ENCODE results near the gene MACROH2A2.

The MACROH2A2 gene

DNA sequence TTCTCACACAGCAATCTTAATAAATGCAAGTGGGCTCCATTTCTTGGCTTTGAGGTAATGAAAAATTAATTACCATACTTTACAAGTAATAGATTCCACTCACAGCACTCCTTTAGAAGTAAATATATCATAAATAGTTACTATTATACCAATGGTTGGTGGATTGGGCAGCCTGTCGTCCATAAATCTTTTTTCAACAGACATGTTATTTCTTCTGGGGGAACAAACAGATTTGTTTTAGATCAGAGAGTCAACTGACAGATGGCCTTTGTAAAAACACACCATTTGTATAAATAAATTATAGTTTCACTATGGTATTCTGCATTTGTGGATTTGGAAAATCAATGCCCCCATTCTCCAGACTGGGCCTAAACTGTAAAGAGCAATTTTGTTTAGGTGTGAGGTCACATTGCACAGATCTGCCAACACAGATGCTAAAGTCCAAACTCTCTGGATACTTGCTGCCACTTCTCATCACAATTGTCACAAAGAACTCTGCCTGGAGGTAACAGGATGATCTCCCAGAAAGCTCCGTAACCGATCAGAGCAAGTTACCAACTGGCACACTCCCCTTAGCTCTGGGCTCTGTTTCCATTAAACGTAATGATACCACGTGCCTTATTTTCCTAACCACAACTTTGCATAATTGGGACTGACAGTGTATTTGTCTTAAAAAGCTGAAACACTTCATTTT lies 4.5 kb upstream of the MACROH2A2 start:
- no peak overlapping the region for H3K27ac ChIP-seq (ENCODE audit: low read depth, low read length)
- peaks cover 0 to 14% (median 12%) of the 10 kb centered on the region in 5 donors for H3K4me1 ChIP-seq (ENCODE audit: control insufficient read depth in 5 of 5, insufficient read depth in 5 of 5, low read length in 5 of 5)
- no peak overlapping the region for H3K4me3 ChIP-seq (ENCODE audit: low read depth in 1 of 5, low read length in 5 of 5)
- H3K9me3 ChIP-seq (ENCODE audit: control insufficient read depth in 5 of 5, low read length in 5 of 5): no peaks in the 10 kb centered on the region
- H3K36me3 ChIP-seq (ENCODE audit: control insufficient read depth in 5 of 5, insufficient read depth in 5 of 5, low read length in 5 of 5): no peaks in the 10 kb centered on the region
- H3K9ac ChIP-seq (ENCODE audit: low read length in 5 of 5): no peak overlapping the region
- H3K27me3 ChIP-seq (ENCODE audit: control insufficient read depth in 5 of 5, insufficient read depth in 4 of 5, low read length in 5 of 5): peaks cover 0 to 10% (median 0%) of the 10 kb centered on the region in 5 donors

DNA sequence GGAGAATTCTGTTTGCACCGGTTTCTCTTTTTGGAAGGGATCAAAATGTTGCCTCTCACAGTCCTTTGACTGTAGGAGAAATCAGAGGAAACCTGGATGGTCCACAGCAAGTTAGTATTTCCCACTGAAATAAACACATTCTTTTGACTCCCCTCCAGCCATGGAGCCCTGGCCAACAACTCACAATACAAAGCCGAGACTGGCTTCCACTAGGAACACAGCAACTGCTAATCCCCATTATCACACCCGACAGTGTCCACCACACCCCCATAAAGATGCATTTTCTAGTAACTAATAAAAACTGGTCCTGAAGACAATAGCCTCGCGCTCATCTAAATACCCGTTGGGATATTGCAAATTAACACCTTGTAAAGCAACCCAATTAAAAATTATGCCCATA lies 798 bp upstream of the MACROH2A2 start:
- H3K27me3 ChIP-seq (ENCODE audit: control insufficient read depth in 5 of 5, insufficient read depth in 4 of 5, low read length in 5 of 5): peaks cover 0 to 10% (median 0%) of the 10 kb centered on the region in 5 donors
- H3K4me3 ChIP-seq (ENCODE audit: low read depth in 1 of 5, low read length in 5 of 5): peak overlapping the region in 3 of 5 donors; percentile 67 to 85 (median 68)
- H3K9me3 ChIP-seq (ENCODE audit: control insufficient read depth in 5 of 5, low read length in 5 of 5): no peaks in the 10 kb centered on the region
- no peak overlapping the region for H3K27ac ChIP-seq (ENCODE audit: low read depth, low read length)
- no peaks in the 10 kb centered on the region for H3K36me3 ChIP-seq (ENCODE audit: control insufficient read depth in 5 of 5, insufficient read depth in 5 of 5, low read length in 5 of 5)
- no peak overlapping the region for H3K9ac ChIP-seq (ENCODE audit: low read length in 5 of 5)
- H3K4me1 ChIP-seq (ENCODE audit: control insufficient read depth in 5 of 5, insufficient read depth in 5 of 5, low read length in 5 of 5): peaks cover 0 to 23% (median 19%) of the 10 kb centered on the region in 5 donors

DNA sequence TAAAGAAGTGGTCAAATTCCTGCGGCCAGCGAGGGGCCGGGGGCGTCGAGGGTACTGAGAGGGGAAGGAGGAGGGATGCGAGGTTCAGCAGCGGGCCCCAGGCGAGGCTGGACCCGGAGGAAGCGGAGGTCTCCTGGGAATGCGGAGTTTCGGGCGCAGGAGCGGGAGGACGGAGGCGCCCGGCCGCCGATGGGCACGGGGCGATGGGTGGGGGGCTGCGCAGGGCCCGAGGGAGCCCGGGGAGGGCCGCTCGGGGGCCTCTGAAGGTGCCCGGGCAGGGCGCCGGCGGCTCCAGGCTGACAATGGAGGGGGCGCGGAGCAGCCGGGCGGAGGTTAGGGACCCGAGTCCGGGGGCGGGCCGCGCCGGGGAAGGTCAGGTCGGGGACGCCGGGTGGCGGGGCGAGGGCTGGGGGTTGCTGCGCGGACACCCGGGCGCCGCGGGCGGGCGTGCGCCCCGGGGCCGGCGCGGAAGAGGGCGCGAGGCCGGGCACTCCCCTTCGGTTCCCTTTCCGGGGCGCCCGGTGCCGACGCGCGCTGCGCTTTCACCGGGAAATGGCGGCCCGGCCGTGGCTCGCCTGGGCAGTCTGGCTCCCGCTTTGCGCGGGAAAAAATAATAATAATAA lies 683 bp downstream of the MACROH2A2 start:
- H3K4me3 ChIP-seq (ENCODE audit: low read depth in 1 of 5, low read length in 5 of 5): peak overlapping the region in 4 of 5 donors; percentile 62 to 85 (median 71)
- peaks cover 0 to 23% (median 19%) of the 10 kb centered on the region in 5 donors for H3K4me1 ChIP-seq (ENCODE audit: control insufficient read depth in 5 of 5, insufficient read depth in 5 of 5, low read length in 5 of 5)
- H3K9ac ChIP-seq (ENCODE audit: low read length in 5 of 5): peak overlapping the region in 3 of 5 donors; percentile 18 to 57 (median 56)
- H3K36me3 ChIP-seq (ENCODE audit: control insufficient read depth in 5 of 5, insufficient read depth in 5 of 5, low read length in 5 of 5): no peaks in the 10 kb centered on the region
- H3K27ac ChIP-seq (ENCODE audit: low read depth, low read length): no peak overlapping the region
- H3K27me3 ChIP-seq (ENCODE audit: control insufficient read depth in 5 of 5, insufficient read depth in 4 of 5, low read length in 5 of 5): peaks cover 0 to 10% (median 0%) of the 10 kb centered on the region in 5 donors
- no peaks in the 10 kb centered on the region for H3K9me3 ChIP-seq (ENCODE audit: control insufficient read depth in 5 of 5, low read length in 5 of 5)

DNA sequence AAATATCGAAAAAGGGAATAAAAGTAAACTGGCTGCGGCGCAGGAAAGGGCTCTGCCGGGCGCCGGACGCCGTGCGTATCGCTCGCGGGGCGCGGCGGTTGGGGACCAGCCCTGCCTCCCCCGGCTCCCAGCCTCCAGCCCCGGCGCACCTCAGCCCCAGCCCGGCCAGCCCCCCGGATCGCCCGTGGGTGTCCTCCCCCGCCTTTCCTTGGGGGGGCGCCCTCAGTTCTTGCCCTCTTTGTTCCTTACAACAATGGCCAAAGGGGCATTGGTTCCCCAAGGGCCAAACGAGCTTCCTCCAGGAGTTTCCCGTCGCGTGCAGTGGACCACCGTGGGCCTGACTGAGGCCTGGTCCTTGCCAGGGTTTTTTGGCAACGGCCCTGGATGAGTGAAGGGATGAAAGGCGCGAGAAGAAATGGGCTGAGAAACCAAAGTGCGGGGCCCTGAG lies 1.2 kb downstream of the MACROH2A2 start:
- H3K4me3 ChIP-seq (ENCODE audit: low read depth in 1 of 5, low read length in 5 of 5): peak overlapping the region; percentile 55 to 85 (median 67)
- peaks cover 0 to 10% (median 0%) of the 10 kb centered on the region in 5 donors for H3K27me3 ChIP-seq (ENCODE audit: control insufficient read depth in 5 of 5, insufficient read depth in 4 of 5, low read length in 5 of 5)
- no peak overlapping the region for H3K27ac ChIP-seq (ENCODE audit: low read depth, low read length)
- H3K9me3 ChIP-seq (ENCODE audit: control insufficient read depth in 5 of 5, low read length in 5 of 5): no peaks in the 10 kb centered on the region
- peaks cover 0 to 23% (median 19%) of the 10 kb centered on the region in 5 donors for H3K4me1 ChIP-seq (ENCODE audit: control insufficient read depth in 5 of 5, insufficient read depth in 5 of 5, low read length in 5 of 5)
- H3K36me3 ChIP-seq (ENCODE audit: control insufficient read depth in 5 of 5, insufficient read depth in 5 of 5, low read length in 5 of 5): no peaks in the 10 kb centered on the region
- H3K9ac ChIP-seq (ENCODE audit: low read length in 5 of 5): no peak overlapping the region

DNA sequence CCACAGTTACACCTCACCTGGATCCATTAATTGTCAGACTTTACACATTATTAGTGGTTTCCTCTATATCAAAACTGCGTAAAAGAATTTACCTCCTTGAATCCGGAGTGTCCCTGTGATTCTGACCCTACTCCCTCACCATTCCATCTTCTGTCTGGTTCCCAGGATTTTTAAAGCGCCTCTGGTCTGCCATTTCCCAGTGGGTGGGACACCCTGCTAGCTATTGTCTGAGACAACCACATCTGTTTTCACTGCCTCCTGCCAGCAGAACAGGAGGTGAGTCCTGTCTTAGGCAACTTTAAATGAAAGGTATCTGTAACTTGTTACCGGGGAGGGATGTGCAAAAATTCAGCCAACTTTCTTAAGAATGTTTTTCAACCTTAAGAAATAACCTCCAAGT lies 2.3 kb downstream of the MACROH2A2 start:
- Histone ChIP-seq H3K27me3 (ENCODE audit: control insufficient read depth in 5 of 5, insufficient read depth in 4 of 5, low read length in 5 of 5) (peaks cover 0 to 10% (median 0%) of the 10 kb centered on the region in 5 donors), H3K9ac (ENCODE audit: low read length in 5 of 5) (no peak overlapping the region), H3K27ac (ENCODE audit: low read depth, low read length) (no peak overlapping the region), H3K9me3 (ENCODE audit: control insufficient read depth in 5 of 5, low read length in 5 of 5) (no peaks in the 10 kb centered on the region), H3K36me3 (ENCODE audit: control insufficient read depth in 5 of 5, insufficient read depth in 5 of 5, low read length in 5 of 5) (no peaks in the 10 kb centered on the region), H3K4me1 (ENCODE audit: control insufficient read depth in 5 of 5, insufficient read depth in 5 of 5, low read length in 5 of 5) (peaks cover 0 to 23% (median 19%) of the 10 kb centered on the region in 5 donors), H3K4me3 (ENCODE audit: low read depth in 1 of 5, low read length in 5 of 5) (no peak overlapping the region)

DNA sequence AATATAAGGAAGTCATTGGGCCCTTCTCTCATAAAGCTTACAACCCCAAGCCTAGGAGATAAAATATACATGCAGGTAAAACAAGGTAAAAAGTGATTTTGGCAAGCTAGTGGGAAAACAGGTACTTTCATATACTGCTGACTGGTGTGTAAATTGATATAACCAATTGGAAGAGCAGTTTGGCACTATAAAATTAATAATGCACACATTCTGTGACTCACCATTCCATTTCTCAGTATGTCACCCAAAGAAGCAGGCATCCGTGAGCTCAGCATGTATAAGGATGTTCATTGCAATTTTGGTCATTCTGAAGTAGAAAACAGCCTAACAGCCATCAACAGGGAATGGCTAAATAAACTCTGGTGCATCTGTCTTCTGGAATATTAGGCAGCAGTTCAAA lies 2.9 kb downstream of the MACROH2A2 start:
- Histone ChIP-seq H3K27ac (ENCODE audit: low read depth, low read length) (no peak overlapping the region), H3K4me1 (ENCODE audit: control insufficient read depth in 5 of 5, insufficient read depth in 5 of 5, low read length in 5 of 5) (peaks cover 0 to 23% (median 19%) of the 10 kb centered on the region in 5 donors), H3K9me3 (ENCODE audit: control insufficient read depth in 5 of 5, low read length in 5 of 5) (no peaks in the 10 kb centered on the region), H3K4me3 (ENCODE audit: low read depth in 1 of 5, low read length in 5 of 5) (no peak overlapping the region), H3K27me3 (ENCODE audit: control insufficient read depth in 5 of 5, insufficient read depth in 4 of 5, low read length in 5 of 5) (peaks cover 0 to 10% (median 0%) of the 10 kb centered on the region in 5 donors), H3K36me3 (ENCODE audit: control insufficient read depth in 5 of 5, insufficient read depth in 5 of 5, low read length in 5 of 5) (no peaks in the 10 kb centered on the region), H3K9ac (ENCODE audit: low read length in 5 of 5) (no peak overlapping the region)

DNA sequence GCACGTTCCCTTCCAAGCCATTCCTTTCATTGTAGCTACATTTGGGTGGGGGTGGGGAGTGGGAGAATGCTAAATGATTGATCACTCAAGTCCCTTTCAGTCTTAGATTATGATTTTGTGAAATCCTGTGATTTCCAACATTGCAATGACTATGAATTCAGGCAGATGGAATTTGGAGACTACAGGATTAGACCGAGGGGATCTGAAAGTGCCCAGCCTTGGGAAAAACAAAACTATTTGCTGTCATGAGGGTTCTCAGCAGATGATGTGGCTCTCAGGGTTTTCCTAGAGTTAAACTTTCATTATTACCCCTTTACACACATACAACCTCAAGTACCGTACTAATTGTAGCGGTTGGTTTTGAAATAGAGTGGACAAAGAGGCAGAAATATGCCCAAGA lies 4.7 kb downstream of the MACROH2A2 start:
- Histone ChIP-seq H3K27me3 (ENCODE audit: control insufficient read depth in 5 of 5, insufficient read depth in 4 of 5, low read length in 5 of 5) (peaks cover 0 to 3% (median 0%) of the 10 kb centered on the region in 5 donors), H3K4me1 (ENCODE audit: control insufficient read depth in 5 of 5, insufficient read depth in 5 of 5, low read length in 5 of 5) (peaks cover 0 to 18% (median 16%) of the 10 kb centered on the region in 5 donors), H3K9me3 (ENCODE audit: control insufficient read depth in 5 of 5, low read length in 5 of 5) (no peaks in the 10 kb centered on the region), H3K36me3 (ENCODE audit: control insufficient read depth in 5 of 5, insufficient read depth in 5 of 5, low read length in 5 of 5) (no peaks in the 10 kb centered on the region), H3K4me3 (ENCODE audit: low read depth in 1 of 5, low read length in 5 of 5) (no peak overlapping the region), H3K27ac (ENCODE audit: low read depth, low read length) (no peak overlapping the region), H3K9ac (ENCODE audit: low read length in 5 of 5) (no peak overlapping the region)

DNA sequence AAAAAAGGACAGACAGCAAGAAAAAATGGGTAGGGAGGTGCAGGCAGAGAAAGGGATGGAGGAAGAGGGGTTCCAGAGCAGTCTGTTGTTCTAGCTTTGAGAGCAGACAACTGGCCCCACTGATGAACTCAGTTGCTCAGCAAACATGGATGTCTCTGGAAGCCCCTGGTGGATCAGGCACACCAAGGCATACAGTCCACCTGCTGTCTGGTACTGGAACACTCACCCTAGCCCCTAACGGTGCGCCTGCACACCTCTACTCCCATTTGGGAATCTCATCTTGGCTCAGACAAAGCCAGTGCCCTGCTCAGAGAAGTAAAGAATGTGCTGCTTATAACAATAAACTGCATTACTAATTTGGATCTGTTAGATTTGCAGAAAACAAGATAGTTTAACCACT lies 7.7 kb downstream of the MACROH2A2 start:
- H3K4me3 ChIP-seq (ENCODE audit: low read depth in 1 of 5, low read length in 5 of 5): no peak overlapping the region
- H3K27me3 ChIP-seq (ENCODE audit: control insufficient read depth in 5 of 5, insufficient read depth in 4 of 5, low read length in 5 of 5): no peaks in the 10 kb centered on the region
- H3K36me3 ChIP-seq (ENCODE audit: control insufficient read depth in 5 of 5, insufficient read depth in 5 of 5, low read length in 5 of 5): no peaks in the 10 kb centered on the region
- H3K9ac ChIP-seq (ENCODE audit: low read length in 5 of 5): no peak overlapping the region
- H3K27ac ChIP-seq (ENCODE audit: low read depth, low read length): no peak overlapping the region
- H3K9me3 ChIP-seq (ENCODE audit: control insufficient read depth in 5 of 5, low read length in 5 of 5): no peaks in the 10 kb centered on the region
- H3K4me1 ChIP-seq (ENCODE audit: control insufficient read depth in 5 of 5, insufficient read depth in 5 of 5, low read length in 5 of 5): no peaks in the 10 kb centered on the region

DNA sequence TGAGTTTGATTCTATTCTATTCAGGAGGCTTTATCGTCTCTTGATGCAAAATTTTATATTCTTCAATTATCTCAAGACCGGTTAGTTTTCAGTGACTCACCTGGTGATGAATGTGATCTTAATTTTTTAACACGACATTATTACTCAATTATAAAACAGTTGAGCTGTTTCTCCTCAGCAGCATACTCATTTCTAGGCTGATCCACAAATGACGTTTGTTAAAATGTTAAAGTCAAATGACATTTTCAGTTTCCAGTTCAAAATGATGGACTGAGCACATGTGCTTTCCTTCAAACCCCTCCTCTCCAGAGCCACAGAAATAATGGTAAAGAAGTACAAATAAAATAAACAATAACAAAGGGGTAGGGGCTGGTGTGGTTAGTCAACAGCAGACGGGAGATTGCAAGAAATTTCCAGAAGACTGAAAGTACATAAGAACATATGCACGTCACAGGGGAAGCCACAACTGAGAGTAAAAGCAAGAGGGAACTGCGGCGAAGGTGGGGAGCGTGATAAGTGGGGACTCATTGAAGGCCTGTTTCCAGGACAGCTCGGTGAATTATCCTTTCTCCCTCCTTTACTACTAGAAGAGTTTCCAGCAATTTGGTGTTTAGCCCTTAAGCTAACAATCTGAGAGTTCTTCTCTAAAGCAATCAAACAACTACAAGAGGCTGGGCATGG lies 10.9 kb downstream of the MACROH2A2 start:
- H3K4me3 ChIP-seq (ENCODE audit: low read depth in 1 of 5, low read length in 5 of 5): no peak overlapping the region
- H3K27me3 ChIP-seq (ENCODE audit: control insufficient read depth in 5 of 5, insufficient read depth in 4 of 5, low read length in 5 of 5): no peaks in the 10 kb centered on the region
- no peak overlapping the region for H3K27ac ChIP-seq (ENCODE audit: low read depth, low read length)
- H3K9ac ChIP-seq (ENCODE audit: low read length in 5 of 5): no peak overlapping the region
- H3K9me3 ChIP-seq (ENCODE audit: control insufficient read depth in 5 of 5, low read length in 5 of 5): no peaks in the 10 kb centered on the region
- H3K36me3 ChIP-seq (ENCODE audit: control insufficient read depth in 5 of 5, insufficient read depth in 5 of 5, low read length in 5 of 5): no peaks in the 10 kb centered on the region
- no peaks in the 10 kb centered on the region for H3K4me1 ChIP-seq (ENCODE audit: control insufficient read depth in 5 of 5, insufficient read depth in 5 of 5, low read length in 5 of 5)

DNA sequence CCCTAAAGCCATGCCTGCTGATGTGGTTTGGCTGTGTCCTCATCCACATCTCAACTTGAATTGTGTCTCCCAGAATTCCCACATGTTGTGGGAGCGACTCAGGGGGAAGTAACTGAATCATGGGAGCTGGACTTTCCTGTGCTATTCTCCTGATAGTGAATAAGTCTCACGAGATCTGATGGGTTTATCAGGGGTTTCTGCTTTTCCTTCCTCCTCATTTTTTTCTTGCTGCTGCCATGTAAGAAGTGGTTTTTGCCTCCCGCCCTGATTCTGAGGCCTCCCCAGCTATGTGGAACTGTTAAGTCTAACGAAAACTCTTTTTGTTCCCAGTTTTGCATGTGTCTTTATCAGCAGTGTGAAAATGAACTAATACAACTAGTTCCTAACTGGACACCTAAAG lies 11.8 kb downstream of the MACROH2A2 start:
- H3K27me3 ChIP-seq (ENCODE audit: control insufficient read depth in 5 of 5, insufficient read depth in 4 of 5, low read length in 5 of 5): no peaks in the 10 kb centered on the region
- H3K9me3 ChIP-seq (ENCODE audit: control insufficient read depth in 5 of 5, low read length in 5 of 5): no peaks in the 10 kb centered on the region
- H3K9ac ChIP-seq (ENCODE audit: low read length in 5 of 5): no peak overlapping the region
- H3K36me3 ChIP-seq (ENCODE audit: control insufficient read depth in 5 of 5, insufficient read depth in 5 of 5, low read length in 5 of 5): no peaks in the 10 kb centered on the region
- no peaks in the 10 kb centered on the region for H3K4me1 ChIP-seq (ENCODE audit: control insufficient read depth in 5 of 5, insufficient read depth in 5 of 5, low read length in 5 of 5)
- no peak overlapping the region for H3K27ac ChIP-seq (ENCODE audit: low read depth, low read length)
- no peak overlapping the region for H3K4me3 ChIP-seq (ENCODE audit: low read depth in 1 of 5, low read length in 5 of 5)

Data from subcutaneous abdominal adipose tissue (tissue), 5 donors.